CD4-positive, alpha-beta T cell treated with Interleukin-15 for 1 hour (primary cell): ENCODE data around the gene ACAP3.

ENCODE experiments used
- DNase-seq: peaks from one replicate; pipeline ENCODE4 v3.0.0-alpha.2; 2020

The ACAP3 gene

GRCh38 chr1:1307923-1308755, at the start of gene ACAP3, which contains the start of gene PUSL1:
Gene ACAP3 (minus strand): TSS chr1:1307930. CDS start chr1:1307815, 115 bp downstream.
Gene PUSL1 (plus strand): TSS chr1:1308597. CDS start chr1:1308644, 47 bp downstream.
- DNase-seq: peak; percentile 91

DNA sequence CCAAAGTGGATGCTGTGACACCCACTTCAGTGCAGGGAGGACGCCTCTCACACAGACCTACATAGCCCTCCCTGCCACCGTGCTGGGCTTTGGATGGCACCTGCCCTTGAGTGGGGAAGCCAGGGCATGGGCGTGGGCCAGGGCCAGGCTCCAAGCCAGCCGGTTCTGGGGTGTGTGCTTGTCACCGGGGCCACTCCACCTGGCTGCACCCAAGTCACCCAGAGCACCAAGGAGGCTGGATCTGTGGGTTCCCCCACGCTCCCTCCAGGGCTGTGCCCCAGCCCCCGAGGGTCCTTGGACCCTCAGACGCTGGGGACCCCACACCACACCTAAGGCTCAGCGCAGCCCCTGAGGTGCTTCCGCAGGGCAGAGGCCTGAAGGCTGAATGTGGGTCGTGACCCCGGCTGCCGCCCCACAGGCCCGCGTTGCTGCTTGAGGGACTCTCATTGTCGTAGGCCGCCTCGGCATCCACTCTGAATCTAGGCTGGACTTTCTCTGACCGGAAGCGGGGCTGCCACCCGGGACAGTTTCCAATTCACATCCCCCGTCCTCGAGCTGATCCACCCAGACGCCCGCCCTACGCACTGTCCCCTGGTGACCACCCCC, 49.2 kb upstream of the ACAP3 start:
- no peak for DNase-seq

DNA sequence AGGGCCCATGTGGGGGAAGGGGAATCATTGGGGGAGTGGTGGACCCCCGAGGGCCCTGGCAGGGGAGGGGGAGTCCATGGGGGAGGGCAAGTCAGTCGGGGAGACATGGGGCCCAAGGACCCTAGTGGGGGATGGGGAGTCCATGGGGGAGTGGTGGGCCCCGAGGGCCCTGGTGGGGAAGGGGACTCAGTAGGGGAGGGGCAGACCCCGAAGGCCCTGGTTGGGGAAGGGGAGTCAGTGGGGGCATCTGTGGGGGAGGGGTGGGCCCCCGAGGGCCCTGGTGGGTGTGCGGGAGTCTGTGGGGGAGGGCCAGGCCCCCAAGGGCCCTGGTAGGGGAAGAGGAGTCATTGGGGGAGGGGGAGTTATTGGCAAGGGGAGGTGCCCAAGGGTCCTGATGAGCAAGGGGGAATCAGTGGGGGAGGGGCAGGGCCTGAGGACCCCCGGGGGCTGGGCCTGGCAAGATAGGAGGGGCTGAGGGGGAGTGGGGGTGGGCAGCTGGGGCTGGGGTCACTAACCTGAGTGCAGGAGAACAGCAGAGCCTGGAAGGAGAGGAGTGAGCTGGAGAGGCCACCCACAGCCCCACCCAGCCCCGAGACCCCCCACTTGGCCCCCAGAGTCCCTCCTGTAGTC, 48.6 kb upstream of the ACAP3 start:
- DNase-seq: no peak

GRCh38 chr1:1355416-1355815, 47.7 kb upstream of the ACAP3 start:
- no peak for DNase-seq

GRCh38 chr1:1354271-1355247, 46.8 kb upstream of the ACAP3 start:
- no peak for DNase-seq

DNA sequence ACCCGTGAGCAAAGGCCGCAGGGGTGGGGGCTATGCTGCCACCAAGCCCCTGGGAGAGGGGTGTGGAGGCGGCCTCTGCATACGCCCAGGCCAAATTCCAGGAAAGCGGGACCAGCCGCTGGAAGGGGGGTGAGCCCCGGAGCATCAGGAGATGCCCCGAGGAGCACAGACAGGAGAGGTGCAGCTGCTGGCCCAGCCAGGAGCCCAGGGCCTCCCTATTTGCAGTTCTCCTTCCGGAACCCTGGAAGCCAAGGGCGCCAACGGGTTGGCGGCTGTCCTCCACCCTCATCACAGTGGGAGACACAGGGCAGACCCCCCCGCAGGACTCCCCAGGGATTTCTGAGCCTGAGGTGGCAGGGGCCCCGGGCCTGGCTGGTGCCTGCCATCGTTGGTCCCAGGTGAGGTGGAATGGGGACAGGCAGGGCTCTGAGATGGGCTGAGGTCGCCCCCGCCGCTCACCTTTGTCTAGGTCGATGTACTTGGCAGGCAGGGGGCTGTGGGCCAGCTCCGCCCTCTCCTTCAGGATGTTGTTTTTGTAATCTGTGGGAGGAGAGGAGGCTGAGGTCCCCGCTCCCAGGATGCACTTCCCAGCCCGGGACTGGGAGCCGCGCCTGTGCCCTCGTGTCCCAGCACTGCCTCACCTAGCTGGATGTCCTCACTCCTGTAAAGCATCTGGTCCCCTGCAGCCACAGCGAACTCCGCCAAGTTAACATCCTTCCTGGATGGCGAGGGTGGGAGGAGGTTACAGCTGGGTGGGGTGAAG, 45.8 kb upstream of the ACAP3 start:
- DNase-seq: no peak

- DNase-seq: no peak
These were observed 45.2 kb upstream of the ACAP3 start for GRCh38 chr1:1352786-1353388.

DNA sequence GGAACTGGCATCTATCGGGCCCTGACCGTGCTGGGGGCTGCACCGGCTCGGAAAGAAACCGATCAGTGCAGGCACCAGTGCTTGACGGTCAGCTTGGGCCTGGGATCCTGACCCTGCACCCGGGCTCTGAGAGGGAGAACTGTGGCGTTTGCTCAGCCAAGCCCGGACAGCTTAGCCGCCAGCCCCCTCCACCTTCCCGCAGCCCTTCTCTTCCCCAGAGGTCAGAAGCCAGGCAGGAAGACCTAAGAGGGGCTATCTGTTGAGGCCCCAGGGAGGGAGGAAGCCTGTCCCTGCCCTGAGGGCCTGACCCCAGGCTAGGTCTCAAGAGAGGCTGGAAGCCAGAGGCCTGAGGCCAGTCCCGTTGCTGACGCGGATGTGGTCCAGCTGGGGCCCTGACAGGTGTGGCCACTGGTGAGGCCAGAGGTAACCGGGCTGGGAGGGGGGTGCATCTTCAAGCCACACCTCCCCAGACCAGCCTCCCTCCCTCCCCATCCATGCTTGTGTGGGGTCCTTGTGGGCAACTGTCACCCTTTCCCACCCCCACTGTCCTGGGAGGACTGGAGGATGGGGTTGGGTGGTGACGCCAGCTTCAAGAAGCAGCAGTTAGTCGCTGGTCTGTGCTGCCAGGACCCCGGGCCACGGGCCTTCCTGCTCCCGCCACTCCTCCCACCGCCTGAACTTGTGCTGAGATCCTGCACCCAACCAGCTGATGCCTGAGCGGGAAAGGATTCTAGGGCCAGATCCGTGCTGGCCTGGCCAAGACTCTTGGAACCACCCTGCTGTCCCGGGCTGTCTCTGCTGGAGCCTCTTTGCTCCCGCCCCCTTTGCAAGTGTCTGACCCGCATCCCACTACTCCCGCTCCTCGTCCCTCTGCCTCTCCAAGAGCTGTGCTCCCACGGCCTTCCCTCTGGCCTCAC, 44.0 kb upstream of the ACAP3 start:
- no peak for DNase-seq

DNA sequence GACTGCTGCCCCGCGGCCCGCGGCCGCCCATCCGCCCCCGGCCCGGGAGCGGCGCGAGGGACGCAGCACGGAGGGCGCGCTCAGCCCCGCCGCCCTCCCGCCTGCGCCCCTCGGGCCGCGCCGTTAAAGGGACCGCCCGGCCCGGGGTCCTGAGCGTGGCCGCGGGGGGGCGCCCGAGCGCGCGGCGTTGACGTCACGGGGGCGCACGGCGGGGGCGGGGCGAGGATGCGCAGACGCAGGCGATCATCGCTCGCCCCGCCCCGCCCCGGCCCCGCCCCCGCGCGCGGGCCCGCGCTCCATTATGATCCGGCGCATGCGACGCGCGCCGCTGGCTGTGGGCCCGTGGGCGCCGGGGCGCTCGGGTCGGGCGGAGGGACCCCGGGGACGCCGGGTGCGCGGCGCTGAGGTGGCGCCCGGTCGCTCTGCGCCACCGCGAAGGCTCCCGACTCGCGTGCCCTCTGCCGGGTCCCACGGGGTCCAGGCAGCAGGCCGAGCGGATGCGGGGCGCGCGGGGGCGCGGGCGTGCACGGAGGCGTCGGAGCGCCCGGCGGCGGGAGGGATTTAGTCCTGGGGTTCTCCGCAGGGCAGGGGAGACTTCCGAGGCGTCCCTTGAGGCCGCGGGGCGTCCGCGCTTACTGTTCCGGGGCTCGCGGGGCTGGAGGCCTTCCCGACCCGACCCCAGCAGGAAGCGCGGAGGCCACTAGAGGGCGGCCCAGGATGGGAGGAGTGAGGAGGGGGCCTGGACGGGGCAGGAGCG, 41.7 kb upstream of the ACAP3 start, which contains the start of gene DVL1:
Gene DVL1 (minus strand): TSS at position 163 of the 757 bp plus-strand sequence. CDS start 353 bp downstream, outside the sequence.
- DNase-seq: peak; percentile 72

GRCh38 chr1:1348420-1349255, 40.9 kb upstream of the ACAP3 start:
- no peak for DNase-seq

DNA sequence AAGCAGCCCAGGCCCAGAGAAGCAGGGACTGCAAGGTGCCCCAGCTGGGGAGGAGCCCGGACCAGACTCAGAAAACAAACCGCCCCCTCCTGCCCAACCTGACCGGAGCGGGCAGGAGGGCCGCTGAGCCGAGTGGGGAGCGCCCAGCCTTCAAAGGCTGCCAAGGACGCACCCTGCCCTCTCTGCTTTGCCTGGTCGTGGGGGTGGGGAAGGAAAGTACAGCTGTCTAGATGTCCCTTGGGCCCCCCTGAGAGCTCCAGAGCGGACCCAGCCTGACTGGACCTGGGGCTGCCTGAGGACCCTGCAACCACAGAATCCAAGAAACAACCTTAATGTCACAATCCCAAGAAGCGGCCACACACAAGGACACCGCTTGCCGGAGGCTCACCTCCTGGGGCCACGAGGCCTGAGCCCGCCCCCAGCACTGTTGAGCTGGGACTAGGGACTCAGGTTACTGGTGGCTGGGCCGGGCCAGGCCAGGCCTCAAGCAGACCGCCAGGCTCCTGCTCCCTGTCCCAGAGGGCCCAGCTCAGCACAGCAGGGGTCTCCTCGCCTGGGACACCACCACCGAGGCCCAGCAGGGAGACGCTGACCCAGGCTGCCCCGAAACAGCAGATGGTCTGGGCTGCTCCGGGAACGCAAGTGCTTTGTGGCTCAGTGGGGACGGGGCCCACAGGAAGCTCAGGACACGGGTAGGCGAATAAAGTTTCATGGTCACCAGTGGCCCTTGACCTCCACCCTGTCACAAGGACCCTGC, 40.1 kb upstream of the ACAP3 start:
- DNase-seq: no peak

- no peak for DNase-seq
These were observed 39.4 kb upstream of the ACAP3 start for GRCh38 chr1:1347026-1347595.

DNA sequence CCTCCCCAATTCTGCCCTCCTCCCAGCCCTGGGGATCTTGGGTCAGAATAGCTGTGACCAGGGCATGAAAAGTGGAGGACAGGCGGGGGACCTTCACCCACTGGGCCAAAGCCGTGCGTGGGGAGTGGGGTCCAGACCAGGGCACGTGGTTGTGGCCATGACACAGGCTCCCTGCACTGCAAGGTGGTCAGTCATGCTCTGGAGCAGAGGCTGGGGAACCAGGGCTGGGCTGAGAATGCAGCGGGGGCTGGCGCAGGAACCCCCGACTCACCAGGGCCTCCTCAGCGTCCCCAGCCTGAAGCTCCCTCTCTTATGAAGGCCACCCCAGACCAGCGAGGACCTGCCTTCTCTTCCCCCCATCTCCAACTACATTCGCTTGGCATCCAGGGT, 38.8 kb upstream of the ACAP3 start:
- no peak for DNase-seq

DNA sequence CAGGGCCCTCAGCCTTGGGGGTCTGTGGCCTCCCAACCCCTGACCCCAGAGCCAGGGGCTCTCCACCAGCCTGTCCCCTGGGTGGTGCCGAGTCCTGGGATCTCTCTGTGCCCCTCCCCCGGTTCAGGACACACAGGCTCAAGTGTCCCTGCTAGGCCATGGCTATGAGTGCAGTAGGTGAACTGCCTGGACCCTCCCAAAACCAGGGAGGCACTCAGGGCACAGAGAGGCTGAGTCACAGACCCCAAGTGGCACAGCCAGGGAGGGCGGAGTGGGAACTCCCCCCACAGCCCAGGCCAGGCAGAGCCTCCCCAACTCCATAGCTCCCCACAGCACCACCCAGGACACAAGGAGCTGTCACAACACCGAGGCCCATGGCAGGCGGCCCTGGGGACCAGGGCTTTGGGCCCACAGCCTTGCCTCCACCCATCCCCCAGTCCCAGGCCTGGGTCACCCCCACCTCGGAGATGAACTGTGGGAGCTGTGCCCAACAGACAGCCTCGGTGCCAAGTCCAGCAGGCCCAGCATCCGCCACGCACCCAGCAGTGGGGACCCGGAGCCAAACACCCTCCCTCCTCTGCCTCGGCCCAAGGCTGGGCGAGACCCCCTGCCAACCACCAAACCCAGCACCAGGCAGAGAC, 38.2 kb upstream of the ACAP3 start:
- no peak for DNase-seq

GRCh38 chr1:1345384-1345783, 37.7 kb upstream of the ACAP3 start:
- DNase-seq: no peak

DNA sequence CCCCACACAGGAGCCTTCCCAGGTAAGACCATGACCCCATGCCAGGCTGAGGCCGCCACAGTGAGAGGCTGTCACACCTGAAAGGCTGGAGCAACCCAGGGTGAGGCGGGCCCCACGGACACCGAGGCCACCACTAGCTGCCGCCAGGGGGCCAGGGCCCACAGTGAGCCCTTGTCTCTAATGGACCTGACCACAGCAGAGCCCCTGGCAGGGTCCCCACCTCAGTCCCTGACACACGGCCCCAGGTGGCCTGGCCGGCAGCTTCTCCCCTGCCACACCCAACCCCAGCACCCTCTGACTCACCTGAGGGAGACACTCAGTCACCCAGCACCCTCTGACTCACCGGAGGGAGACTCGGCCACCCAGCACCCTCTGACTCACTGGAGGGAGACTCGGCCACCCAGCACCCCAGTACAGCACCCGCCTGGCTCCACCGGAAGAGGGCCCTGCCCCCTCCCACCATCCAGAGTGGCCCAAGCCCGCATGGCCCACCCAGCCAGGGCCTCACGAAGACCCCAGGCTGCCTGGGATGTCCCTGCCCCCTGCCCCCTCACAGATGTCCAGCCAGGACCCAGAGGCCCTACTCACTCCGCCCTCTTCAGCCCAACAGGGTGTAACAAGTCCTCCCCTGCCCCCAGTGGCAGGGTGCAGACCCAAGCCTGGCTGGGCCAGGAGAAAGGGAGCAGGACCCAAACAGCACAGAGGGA, 37.1 kb upstream of the ACAP3 start:
- DNase-seq: no peak
